Measurements from ENCODE around the gene RIMKLA. TPM values are rescaled to one million over a fixed set of nuclear protein-coding genes. Genes with fewer than 3 reads are reported as not detected.

The RIMKLA gene
- total RNA-seq, 1 donor from 2014 or later = 2.3 TPM

DNA sequence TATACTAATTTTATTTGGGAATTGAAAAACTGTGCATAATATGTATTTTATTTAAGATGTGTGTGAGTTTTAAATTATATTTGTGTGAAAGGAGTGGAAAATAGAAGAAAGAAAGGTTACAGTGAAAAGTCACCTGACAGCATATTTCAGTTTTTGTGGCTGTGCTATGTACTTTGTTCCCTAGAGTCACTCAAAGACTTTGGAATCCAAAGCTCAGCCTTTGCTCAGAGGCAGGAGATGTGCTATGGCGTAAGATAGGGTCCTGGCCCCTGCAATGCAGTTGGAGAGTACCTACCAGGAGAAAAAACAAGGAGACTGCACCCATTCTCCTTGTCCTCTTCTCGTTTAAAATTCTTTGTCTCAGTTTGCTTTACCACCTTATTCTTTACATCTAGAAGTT lies 85.4 kb downstream of the RIMKLA start:
- no peaks in the 10 kb centered on the region for H3K27me3 Mint-ChIP-seq
- peaks cover 11% of the 10 kb centered on the region for H3K4me1 Mint-ChIP-seq (ENCODE audit: unreplicated experiment)
- no peak for TF ChIP-seq CTCF (conservative IDR thresholded peaks at IDR 0.05)
- H3K4me3 Mint-ChIP-seq = no peak overlapping the region
- no peaks in the 10 kb centered on the region for H3K9me3 Mint-ChIP-seq
- no peaks in the 10 kb centered on the region for H3K36me3 Mint-ChIP-seq
- no peak for DNase-seq (ENCODE audit: extremely low spot score, unreplicated experiment)
- H3K27ac Mint-ChIP-seq = no peak overlapping the region

DNA sequence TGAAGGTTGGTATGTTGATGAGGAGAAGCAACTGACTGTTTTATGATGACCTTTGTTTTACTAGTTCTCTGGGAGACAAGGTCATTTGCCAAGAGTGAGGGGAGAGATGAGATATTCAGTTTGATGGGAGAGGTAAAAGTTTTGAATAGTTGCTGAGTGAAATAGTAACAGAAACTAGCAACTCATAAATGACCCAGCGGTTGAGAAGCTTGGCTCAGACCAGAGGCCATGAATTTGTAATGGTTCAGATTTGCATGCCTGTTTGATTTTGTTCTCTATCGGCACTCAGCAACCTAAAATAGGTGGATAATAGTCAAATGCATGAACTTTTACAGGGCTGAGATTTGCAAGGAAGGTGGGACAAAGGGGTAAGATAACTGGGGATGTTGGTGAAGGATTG lies 89.1 kb downstream of the RIMKLA start:
- H3K27me3 Mint-ChIP-seq = no peaks in the 10 kb centered on the region
- DNase-seq (ENCODE audit: extremely low spot score, unreplicated experiment) = no peak
- H3K27ac Mint-ChIP-seq = no peak overlapping the region
- H3K4me3 Mint-ChIP-seq = no peak overlapping the region
- no peaks in the 10 kb centered on the region for H3K4me1 Mint-ChIP-seq (ENCODE audit: unreplicated experiment)
- no peak for TF ChIP-seq CTCF (conservative IDR thresholded peaks at IDR 0.05)
- no peaks in the 10 kb centered on the region for H3K9me3 Mint-ChIP-seq
- peaks cover 6% of the 10 kb centered on the region for H3K36me3 Mint-ChIP-seq

Other genes starting within 250 kb of the RIMKLA start
- gene GUCA2B, start 227.4 kb upstream of the RIMKLA start, total RNA-seq (ENCODE audit: low replicate concordance) = 0.69 and 0.92 TPM in 2 replicates
- 2.9 and 7.4 TPM in 2 replicates for gene GUCA2A, start 216.0 kb upstream of the RIMKLA start, total RNA-seq (ENCODE audit: low replicate concordance)
- gene FOXJ3, start 45.6 kb upstream of the RIMKLA start, total RNA-seq (ENCODE audit: low replicate concordance) = 49.4 and 49.8 TPM in 2 replicates
- 1.5 and 1.8 TPM in 2 replicates for gene ZMYND12, start 75.2 kb downstream of the RIMKLA start, total RNA-seq (ENCODE audit: low replicate concordance)
- 45.5 and 64.7 TPM in 2 replicates for gene PPCS, start 75.8 kb downstream of the RIMKLA start, total RNA-seq (ENCODE audit: low replicate concordance)
- 6.9 and 9.3 TPM in 2 replicates for gene CCDC30, start 82.5 kb downstream of the RIMKLA start, total RNA-seq (ENCODE audit: low replicate concordance)